Activated CD4-positive, alpha-beta T cell treated with anti-CD3 and anti-CD28 coated beads for 36 hours (primary cell): ENCODE measurements around the gene TLE5. TPM values are rescaled to one million over a fixed set of nuclear protein-coding genes. Genes with fewer than 3 reads are reported as not detected.

Experiments used
- ATAC-seq: fragments of 200-7000 bp; cut with Tn5 transposase; one replicate; pipeline ENCODE4 v1.10.0; 2021; ENCODE audit warnings: mild to moderate bottlenecking, moderate library complexity
- CTCF ChIA-PET: fragments of 350-600 bp; sonication (Branson Sonifier 250); formaldehyde crosslinking; loops from one replicate; lab custom pipeline; 2021; ENCODE audit warnings: antibody characterized with exemption; lab: Charles Lee
- POLR2A ChIA-PET: fragments of 350-600 bp; sonication (Branson Sonifier 250); formaldehyde crosslinking; loops from one replicate; lab custom pipeline; 2021; ENCODE audit warnings: antibody characterized with exemption, inconsistent platforms; lab: Charles Lee
- DNase-seq: peaks from one replicate; pipeline ENCODE4 v3.0.0-alpha.2; 2020
- H3K27ac Mint-ChIP-seq: one replicate; pipeline ENCODE4 v1.8.0; 2021; ENCODE audit warnings: mixed read lengths
- H3K27me3 Mint-ChIP-seq: one replicate; pipeline ENCODE4 v1.8.0; 2021; ENCODE audit warnings: mixed read lengths
- H3K36me3 Mint-ChIP-seq: one replicate; pipeline ENCODE4 v1.8.0; 2021; ENCODE audit warnings: low read depth, mixed read lengths
- H3K4me1 Mint-ChIP-seq: one replicate; pipeline ENCODE4 v1.8.0; 2021; ENCODE audit warnings: mixed read lengths
- H3K4me3 Mint-ChIP-seq: one replicate; pipeline ENCODE4 v1.8.0; 2021; ENCODE audit warnings: mild to moderate bottlenecking, moderate library complexity, mixed read lengths
- H3K9me3 Mint-ChIP-seq: one replicate; pipeline ENCODE4 v1.8.0; 2021; ENCODE audit warnings: low read depth, mixed read lengths
- intact Hi-C, 2 experiments: fragments of 100-400 bp; cut with DNase I in 1 of 2; cut with micrococcal nuclease in 1 of 2; formaldehyde crosslinking; loops; one replicate each; pipeline versions ENCODE4 v1.14.2 to v1.15.1; 2022 to 2024; cut with DNase I, micrococcal nuclease
- total RNA-seq, 2 experiments: library from RNA; stranded (reverse); gene quantifications; one replicate each; pipeline ENCODE4 v1.2.3, GENCODE V29; 2021

Gene TLE5
- total RNA-seq, 2 experiments from 2014 or later: 349 to 533 TPM

- H3K9me3 Mint-ChIP-seq: no peaks in the 10 kb centered on the region
- H3K4me1 Mint-ChIP-seq: peaks cover 4% of the 10 kb centered on the region
- DNase-seq: no peak
- ChIA-PET CTCF (interaction anchor here (0.7 to 1.0 kb wide), 2 partner anchors 13 to 133 kb away, joined by 3 to 4 read pairs; no protein-coding TSS in a partner anchor), POLR2A (no interaction called here)
- ATAC-seq: no peak
- intact Hi-C loops: loop anchor here in 1 of 2 experiments (10.0 kb wide), 1 partner anchor 91 kb away; no protein-coding TSS in a partner anchor
- H3K27me3 Mint-ChIP-seq: no peaks in the 10 kb centered on the region
- no peak overlapping the region for H3K27ac Mint-ChIP-seq
- no peak overlapping the region for H3K4me3 Mint-ChIP-seq
- no peaks in the 10 kb centered on the region for H3K36me3 Mint-ChIP-seq
Measured at GRCh38 chr19:3073931-3074595, 11.8 kb upstream of the TLE5 start.

- Mint-ChIP-seq H3K27ac (no peak overlapping the region), H3K36me3 (no peaks in the 10 kb centered on the region), H3K4me1 (peaks cover 4% of the 10 kb centered on the region), H3K4me3 (no peak overlapping the region), H3K9me3 (no peaks in the 10 kb centered on the region), H3K27me3 (no peaks in the 10 kb centered on the region)
- ChIA-PET POLR2A (interaction anchor here (0.6 kb wide), 1 partner anchor 203 kb away, joined by 4 read pairs; no protein-coding TSS in a partner anchor), CTCF (interaction anchor here (0.7 to 1.0 kb wide), 5 partner anchors 10 to 172 kb away, joined by 3 read pairs; partner anchors contain the start of gene ZNF57)
- intact Hi-C loops: loop anchor here in 1 of 2 experiments (10.0 kb wide), 1 partner anchor 92 kb away; no protein-coding TSS in a partner anchor
- DNase-seq: no peak
- ATAC-seq: no peak
Measured at GRCh38 chr19:3073159-3073563, 10.9 kb upstream of the TLE5 start.

GRCh38 chr19:3071768-3072167 lies 9.5 kb upstream of the TLE5 start:
- intact Hi-C loops: loop anchor here in 1 of 2 experiments (10.0 kb wide), 1 partner anchor 93 kb away; no protein-coding TSS in a partner anchor
- H3K27ac Mint-ChIP-seq: no peak overlapping the region
- CTCF ChIA-PET: interaction anchor here (1.0 to 1.2 kb wide), 2 partner anchors 32 to 122 kb away, joined by 4 read pairs; no protein-coding TSS in a partner anchor

GRCh38 chr19:3068071-3068470 lies 5.8 kb upstream of the TLE5 start:
- peaks cover 8% of the 10 kb centered on the region for H3K4me1 Mint-ChIP-seq
- no peak overlapping the region for H3K4me3 Mint-ChIP-seq
- no peak overlapping the region for H3K27ac Mint-ChIP-seq
- no peaks in the 10 kb centered on the region for H3K9me3 Mint-ChIP-seq
- no peaks in the 10 kb centered on the region for H3K36me3 Mint-ChIP-seq
- CTCF ChIA-PET: interaction anchor here (0.6 to 1.7 kb wide), 5 partner anchors 11 to 118 kb away, joined by 3 to 5 read pairs (median 4); no protein-coding TSS in a partner anchor
- DNase-seq: no peak
- ATAC-seq: no peak
- no peaks in the 10 kb centered on the region for H3K27me3 Mint-ChIP-seq
- intact Hi-C loops: loop anchor here (5.0 to 10.0 kb wide), 2 partner anchors 39 to 437 kb away; partner anchors contain the start of genes DOHH (in 1 of the 2) and FZR1 (in 1 of the 2)
- POLR2A ChIA-PET: interaction anchor here (0.7 kb wide), 1 partner anchor 521 kb away, joined by 17 read pairs; no protein-coding TSS in a partner anchor

More at GRCh38 chr19:3071768-3072167, 9.5 kb upstream of the TLE5 start:
- Mint-ChIP-seq H3K4me1 (peaks cover 4% of the 10 kb centered on the region), H3K36me3 (no peaks in the 10 kb centered on the region), H3K4me3 (no peak overlapping the region), H3K27me3 (no peaks in the 10 kb centered on the region), H3K9me3 (no peaks in the 10 kb centered on the region)
- DNase-seq: no peak
- POLR2A ChIA-PET: no interaction called here
- ATAC-seq: no peak

GRCh38 chr19:3067563-3067962 lies 5.3 kb upstream of the TLE5 start:
- intact Hi-C loops: loop anchor here (5.0 to 10.0 kb wide), 2 partner anchors 40 to 437 kb away; partner anchors contain the start of genes DOHH (in 1 of the 2) and FZR1 (in 1 of the 2)
- H3K36me3 Mint-ChIP-seq: no peaks in the 10 kb centered on the region
- ATAC-seq (no peak), DNase-seq (no peak)
- peaks cover 11% of the 10 kb centered on the region for H3K4me1 Mint-ChIP-seq
- ChIA-PET CTCF (interaction anchor here (1.1 to 1.7 kb wide), 2 partner anchors 32 to 41 kb away, joined by 4 to 5 read pairs; no protein-coding TSS in a partner anchor), POLR2A (interaction anchor here (0.7 kb wide), 2 partner anchors 31 to 520 kb away, joined by 6 to 17 read pairs; no protein-coding TSS in a partner anchor)
- H3K9me3 Mint-ChIP-seq: no peaks in the 10 kb centered on the region
- no peak overlapping the region for H3K4me3 Mint-ChIP-seq
- H3K27ac Mint-ChIP-seq: no peak overlapping the region
- no peaks in the 10 kb centered on the region for H3K27me3 Mint-ChIP-seq

- intact Hi-C loops: loop anchor here (5.0 to 10.0 kb wide), 2 partner anchors 41 to 438 kb away; partner anchors contain the start of genes DOHH (in 1 of the 2) and FZR1 (in 1 of the 2)
Measured at GRCh38 chr19:3066482-3067049, 4.3 kb upstream of the TLE5 start.

GRCh38 chr19:3065675-3066357 lies 3.5 kb upstream of the TLE5 start:
- CTCF ChIA-PET: interaction anchor here (1.5 kb wide), 1 partner anchor 10 kb away, joined by 3 read pairs; no protein-coding TSS in a partner anchor
- no peak overlapping the region for H3K4me3 Mint-ChIP-seq
- intact Hi-C loops: loop anchor here (5.0 to 10.0 kb wide), 2 partner anchors 41 to 439 kb away; partner anchors contain the start of genes DOHH (in 1 of the 2) and FZR1 (in 1 of the 2)
- H3K27me3 Mint-ChIP-seq: no peaks in the 10 kb centered on the region
- H3K36me3 Mint-ChIP-seq: peaks cover 3% of the 10 kb centered on the region
- H3K9me3 Mint-ChIP-seq: no peaks in the 10 kb centered on the region
- H3K27ac Mint-ChIP-seq: no peak overlapping the region
- peaks cover 13% of the 10 kb centered on the region for H3K4me1 Mint-ChIP-seq
- no peak for ATAC-seq
- POLR2A ChIA-PET: interaction anchor here (1.0 kb wide), 1 partner anchor 30 kb away, joined by 3 read pairs; no protein-coding TSS in a partner anchor
- no peak for DNase-seq

More at GRCh38 chr19:3066482-3067049, 4.3 kb upstream of the TLE5 start:
- Mint-ChIP-seq H3K36me3 (no peaks in the 10 kb centered on the region), H3K4me3 (no peak overlapping the region), H3K27me3 (no peaks in the 10 kb centered on the region), H3K27ac (no peak overlapping the region), H3K9me3 (no peaks in the 10 kb centered on the region), H3K4me1 (peaks cover 11% of the 10 kb centered on the region)
- CTCF ChIA-PET: interaction anchor here (0.8 kb wide), 1 partner anchor 535 kb away, joined by 3 read pairs; no protein-coding TSS in a partner anchor
- no peak for ATAC-seq
- POLR2A ChIA-PET: interaction anchor here (0.7 kb wide), 1 partner anchor 30 kb away, joined by 6 read pairs; no protein-coding TSS in a partner anchor
- no peak for DNase-seq

- no peaks in the 10 kb centered on the region for H3K9me3 Mint-ChIP-seq
- H3K36me3 Mint-ChIP-seq: peaks cover 15% of the 10 kb centered on the region
- DNase-seq (no peak), ATAC-seq (no peak)
- peak overlapping the region; percentile 82 for H3K4me3 Mint-ChIP-seq
- CTCF ChIA-PET: interaction anchor here (1.6 kb wide), 1 partner anchor 12 kb away, joined by 6 read pairs; no protein-coding TSS in a partner anchor
- intact Hi-C loops: loop anchor here (5.0 to 10.0 kb wide), 2 partner anchors 102 to 441 kb away; partner anchors contain the start of genes DOHH (in 1 of the 2) and FZR1 (in 1 of the 2)
- no peaks in the 10 kb centered on the region for H3K27me3 Mint-ChIP-seq
- POLR2A ChIA-PET: no interaction called here
- H3K27ac Mint-ChIP-seq: peak overlapping the region; percentile 97
- peaks cover 25% of the 10 kb centered on the region for H3K4me1 Mint-ChIP-seq
Measured at GRCh38 chr19:3064011-3064330, 1.7 kb upstream of the TLE5 start.

GRCh38 chr19:3061182-3062161 lies 823 bp downstream of the TLE5 start:
- CTCF ChIA-PET: interaction anchor here (0.8 to 1.1 kb wide), 4 partner anchors 9 to 99 kb away, joined by 3 read pairs; no protein-coding TSS in a partner anchor
- Mint-ChIP-seq H3K27me3 (no peaks in the 10 kb centered on the region), H3K9me3 (no peaks in the 10 kb centered on the region), H3K4me3 (peak overlapping the region; percentile 80), H3K36me3 (peaks cover 30% of the 10 kb centered on the region), H3K4me1 (peaks cover 37% of the 10 kb centered on the region), H3K27ac (peak overlapping the region; percentile 88)
- ATAC-seq (peak; percentile 36), DNase-seq (peak; percentile 71)
- POLR2A ChIA-PET: interaction anchor here (2.2 kb wide), 1 partner anchor 9 kb away, joined by 6 read pairs; no protein-coding TSS in a partner anchor
- intact Hi-C loops: loop anchor here (1.0 to 10.0 kb wide), 7 partner anchors 15 to 443 kb away; partner anchors contain the start of genes DOHH (in 1 of the 2), FZR1 (in 1 of the 2), NCLN (in 1 of the 2) and TLE6 (in 1 of the 2)
